Measurements from ENCODE around the gene PBX1. TPM values are rescaled to one million over a fixed set of nuclear protein-coding genes. Genes with fewer than 3 reads are reported as not detected.
A peak's percentile ranks its signal among the peaks of the same experiment; 100 is the strongest.

The PBX1 gene
- total RNA-seq, 2 donors from 2014 or later, result 55.4 to 56.2 TPM

- ATAC-seq (no peak), DNase-seq (no peak)
- intact Hi-C loops (cut with DNase I, micrococcal nuclease), result no loop called here
Measured at GRCh38 chr1:164720440-164721227, 161.7 kb downstream of the PBX1 start.

GRCh38 chr1:164721228-164721496 is 162.2 kb downstream of the PBX1 start:
- DNase-seq, result no peak
- intact Hi-C loops (cut with DNase I, micrococcal nuclease), result no loop called here
- ATAC-seq, result no peak

- DNase-seq (no peak), ATAC-seq (no peak)
- intact Hi-C loops (cut with DNase I, micrococcal nuclease), result no loop called here
Measured at GRCh38 chr1:164723296-164723798, 164.4 kb downstream of the PBX1 start.

GRCh38 chr1:164725401-164725800 is 166.4 kb downstream of the PBX1 start:
- intact Hi-C loops (cut with DNase I, micrococcal nuclease), result no loop called here
- DNase-seq, result no peak
- no peak for ATAC-seq

- no peak for DNase-seq
- intact Hi-C loops (cut with DNase I, micrococcal nuclease), result no loop called here
- ATAC-seq, result no peak
Measured at GRCh38 chr1:164726235-164726634, 167.3 kb downstream of the PBX1 start.

GRCh38 chr1:164728719-164729118 is 169.7 kb downstream of the PBX1 start:
- DNase-seq, result no peak
- intact Hi-C loops (cut with DNase I, micrococcal nuclease), result no loop called here
- no peak for ATAC-seq

- DNase-seq (no peak), ATAC-seq (no peak)
- intact Hi-C loops (cut with DNase I, micrococcal nuclease), result no loop called here
Measured at GRCh38 chr1:164731161-164731876, 172.3 kb downstream of the PBX1 start.

GRCh38 chr1:164733070-164733469 is 174.1 kb downstream of the PBX1 start:
- intact Hi-C loops (cut with DNase I, micrococcal nuclease), result no loop called here
- DNase-seq, result no peak
- no peak for ATAC-seq

GRCh38 chr1:164733734-164734133 is 174.8 kb downstream of the PBX1 start:
- DNase-seq (no peak), ATAC-seq (no peak)
- intact Hi-C loops (cut with DNase I, micrococcal nuclease), result no loop called here

- ATAC-seq (peak; percentile 85), DNase-seq (no peak)
- intact Hi-C loops (cut with DNase I, micrococcal nuclease), result no loop called here
Measured at GRCh38 chr1:164735315-164736052, 176.5 kb downstream of the PBX1 start.

GRCh38 chr1:164736137-164736536 is 177.2 kb downstream of the PBX1 start:
- no peak for ATAC-seq

GRCh38 chr1:164739189-164739588 is 180.2 kb downstream of the PBX1 start:
- ATAC-seq, result no peak
- intact Hi-C loops (cut with DNase I, micrococcal nuclease), result no loop called here
- DNase-seq, result no peak

More at GRCh38 chr1:164736137-164736536, 177.2 kb downstream of the PBX1 start:
- no peak for DNase-seq
- intact Hi-C loops (cut with DNase I, micrococcal nuclease), result no loop called here

GRCh38 chr1:164740000-164740526 is 181.1 kb downstream of the PBX1 start:
- no peak for DNase-seq

GRCh38 chr1:164742745-164743144 is 183.8 kb downstream of the PBX1 start:
- ATAC-seq, result no peak
- DNase-seq, result no peak
- intact Hi-C loops (cut with DNase I, micrococcal nuclease), result no loop called here

More at GRCh38 chr1:164740000-164740526, 181.1 kb downstream of the PBX1 start:
- intact Hi-C loops (cut with DNase I, micrococcal nuclease), result no loop called here
- no peak for ATAC-seq

GRCh38 chr1:164743976-164744375 is 185.0 kb downstream of the PBX1 start:
- intact Hi-C loops (cut with DNase I, micrococcal nuclease), result no loop called here
- no peak for DNase-seq
- ATAC-seq, result no peak

GRCh38 chr1:164745736-164746135 is 186.8 kb downstream of the PBX1 start:
- no peak for DNase-seq
- ATAC-seq, result no peak
- intact Hi-C loops (cut with DNase I, micrococcal nuclease), result no loop called here

GRCh38 chr1:164746632-164747031 is 187.6 kb downstream of the PBX1 start:
- no peak for DNase-seq
- ATAC-seq, result peak; percentile 19
- intact Hi-C loops (cut with DNase I, micrococcal nuclease), result no loop called here

GRCh38 chr1:164748253-164748899 is 189.4 kb downstream of the PBX1 start:
- DNase-seq, result no peak

GRCh38 chr1:164753521-164754077 is 194.6 kb downstream of the PBX1 start:
- DNase-seq (no peak), ATAC-seq (no peak)
- intact Hi-C loops (cut with DNase I, micrococcal nuclease), result no loop called here

More at GRCh38 chr1:164748253-164748899, 189.4 kb downstream of the PBX1 start:
- intact Hi-C loops (cut with DNase I, micrococcal nuclease), result no loop called here
- ATAC-seq, result no peak

Measured in left colon (tissue), 2 donors.